GM12878 (cell line): Measurements from ENCODE around the gene BTG1. TPM values are rescaled to one million over a fixed set of nuclear protein-coding genes. Genes with fewer than 3 reads are reported as not detected.

Experiments used
- ATAC-seq: fragments of 200-7000 bp; cut with Tn5 transposase; 3 replicates; pipeline ENCODE4 v1.9.1; 2020; ENCODE audit warnings: mild to moderate bottlenecking, moderate library complexity
- BruUV-seq: library from RNA; stranded (reverse); fragments of 400-500 nt; replicated peaks from 2 replicates; lab custom pipeline; 2021; lab: Mats Ljungman, UMichigan
- CTCF ChIA-PET: fragments of 300-600 bp; sonication (Branson Sonifier 250); formaldehyde crosslinking; extraction: SDS; loops from one replicate; lab custom pipeline; 2021; ENCODE audit warnings: inconsistent platforms; lab: Yijun Ruan, JAX
- POLR2A ChIA-PET: fragments of 350-600 bp; formaldehyde crosslinking; extraction: SDS; loops from one replicate; lab custom pipeline; 2021; ENCODE audit warnings: inconsistent platforms; lab: Charles Lee
- RAD21 ChIA-PET: fragments of 300-600 bp; sonication (Branson Sonifier 250); formaldehyde crosslinking; loops from one replicate; lab custom pipeline; 2023; ENCODE audit warnings: antibody characterized with exemption; ENCODE audit not compliant: unreplicated experiment; lab: Charles Lee
- SMC1A ChIA-PET: fragments of 300-600 bp; sonication (Branson Sonifier 250); formaldehyde crosslinking; loops from one replicate; lab custom pipeline; 2023; ENCODE audit not compliant: unreplicated experiment, uncharacterized antibody; lab: Charles Lee
- DNase-seq: peaks from one replicate; pipeline ENCODE4 v3.0.0-alpha.2; 2011; ENCODE audit warnings: low read depth, low spot score
- FAIRE-seq: peaks from 3 replicates; lab custom pipeline; 2011; peaks lifted over from hg19 to GRCh38; lab: Jason Lieb, UNC
- H2AFZ ChIP-seq: 2 replicates; pipeline ENCODE4 v1.6.0; 2011; ENCODE audit warnings: low read depth, low read length, control low read depth; ENCODE audit not compliant: control insufficient read depth
- H3K27ac ChIP-seq: 2 replicates; pipeline ENCODE4 v1.5.1; 2011; ENCODE audit warnings: control low read depth; ENCODE audit not compliant: control insufficient read depth, insufficient read depth
- H3K27me3 ChIP-seq, 2 experiments: replicated peaks in 1 of 2; 2 replicates each; pipeline versions ENCODE4 v1.6.0 to v1.6.1; 2011; ENCODE audit warnings: low read length in 1 of 2; ENCODE audit not compliant: control insufficient read depth in 2 of 2, insufficient read depth in 2 of 2
- H3K36me3 ChIP-seq, 2 experiments: 2 replicates each; pipeline ENCODE4 v1.5.1; 2011; ENCODE audit warnings: low read length in 1 of 2; ENCODE audit not compliant: control insufficient read depth in 2 of 2, insufficient read depth in 2 of 2
- H3K4me1 ChIP-seq: 2 replicates; pipeline ENCODE4 v1.6.1; 2011; ENCODE audit warnings: mild to moderate bottlenecking, low read length, moderate library complexity, mixed read lengths; ENCODE audit not compliant: control insufficient read depth, insufficient read depth
- H3K4me2 ChIP-seq: 2 replicates; pipeline ENCODE4 v1.6.0; 2011; ENCODE audit warnings: control low read depth; ENCODE audit not compliant: control insufficient read depth, insufficient read depth
- H3K4me3 ChIP-seq: fragments of 200-600 bp; sonication (generic); 2 replicates; pipeline ENCODE4 v1.5.1; 2016
- H3K79me2 ChIP-seq: 2 replicates; pipeline ENCODE4 v1.6.0; 2011; ENCODE audit warnings: low read length; ENCODE audit not compliant: control insufficient read depth, insufficient read depth
- H3K9ac ChIP-seq: 2 replicates; pipeline ENCODE4 v1.8.0; 2011; ENCODE audit warnings: low read length, control low read depth, mixed read lengths; ENCODE audit not compliant: control insufficient read depth, insufficient read depth
- H3K9me3 ChIP-seq: replicated peaks from 3 replicates; pipeline ENCODE4 v1.5.1; 2011; ENCODE audit warnings: mild to moderate bottlenecking, low read length; ENCODE audit not compliant: control insufficient read depth, insufficient read depth
- H4K20me1 ChIP-seq: 2 replicates; pipeline ENCODE4 v1.6.0; 2011; ENCODE audit not compliant: control insufficient read depth, insufficient read depth
- CREB1 ChIP-seq: IDR thresholded peaks from 2 replicates; pipeline ENCODE4 v1.6.1; 2012; ENCODE audit warnings: low read depth, mild to moderate bottlenecking, inconsistent platforms
- ELK1 ChIP-seq: IDR thresholded peaks from 2 replicates; pipeline ENCODE4 v1.6.1; 2012; ENCODE audit warnings: low read depth, low read length, improper control_type of control experiment
- JUNB ChIP-seq: IDR thresholded peaks from 2 replicates; pipeline ENCODE4 v1.6.1; 2016; ENCODE audit warnings: antibody characterized with exemption, mild to moderate bottlenecking
- MLLT1 ChIP-seq: fragments of 450-650 bp; IDR thresholded peaks from 2 replicates; pipeline ENCODE4 v1.6.1; 2016; ENCODE audit warnings: mild to moderate bottlenecking
- NRF1 ChIP-seq: conservative IDR thresholded peaks from 2 replicates; pipeline ENCODE4 v1.6.1; 2011; ENCODE audit warnings: mild to moderate bottlenecking, low read depth, low read length, improper control_type of control experiment
- PAX5 ChIP-seq: IDR thresholded peaks from 2 replicates; pipeline ENCODE4 v1.6.1; 2011; ENCODE audit warnings: low read depth, low read length, borderline replicate concordance
- POLR2AphosphoS5 ChIP-seq: IDR thresholded peaks from 2 replicates; pipeline ENCODE4 v1.6.1; 2011; ENCODE audit warnings: mild to moderate bottlenecking, low read length, inconsistent platforms
- RFX5 ChIP-seq: IDR thresholded peaks from 2 replicates; pipeline ENCODE4 v1.6.1; 2011; ENCODE audit warnings: low read depth, low read length, improper control_type of control experiment
- ZBTB40 ChIP-seq: fragments of 450-650 bp; IDR thresholded peaks from 2 replicates; pipeline ENCODE4 v1.6.1; 2016; ENCODE audit warnings: mild to moderate bottlenecking, moderate library complexity, borderline replicate concordance
- WGBS: methylation state at CpG from one replicate; pipeline ENCODE4 v1.1.6; 2016; ENCODE audit warnings: low lambda C conversion rate; ENCODE audit not compliant: insufficient replicate concordance, insufficient coverage; ENCODE audit errors: missing lambda C conversion rate; 5-methylcytosine and 5-hydroxymethylcytosine counted together
- in situ Hi-C: fragments of 300-500 bp; cut with MboI; formaldehyde crosslinking; loops from 9 replicates; pipeline ENCODE4 v1.14.3; 2018; ENCODE audit warnings: mixed read lengths
- intact Hi-C: fragments of 100-400 bp; cut with micrococcal nuclease; formaldehyde crosslinking; loops from one replicate; pipeline ENCODE4 v1.14.2; 2022; ENCODE audit not compliant: unreplicated experiment
- polyA plus RNA-seq, 11 experiments: library from polyadenylated mRNA; depleted of rRNA in 4 of 11; unstranded in 6 of 11; stranded (reverse) in 5 of 11; fragments of >200 nt; fragmentation: Nextera tagmentation in 4 of 11; fragmentation: Illumina TruSeq in 1 of 11; extraction: Ambion mirVana in 4 of 11; extraction: Trizol in 1 of 11; gene quantifications; 1 replicate in 1 of 11; 2 replicates in 10 of 11; pipeline versions ENCODE4 v1.2.1 to v1.2.3, GENCODE V29; 2011 to 2016; ENCODE audit warnings: inconsistent platforms in 2 of 11, missing spikeins in 2 of 11, low read depth in 1 of 11
- total RNA-seq, 4 experiments: library from RNA; depleted of rRNA in 3 of 4; stranded (reverse); fragments of >200 nt in 3 of 4; fragmentation: Illumina TruSeq in 1 of 4; extraction: Trizol in 1 of 4; gene quantifications; 2 replicates each; pipeline versions ENCODE4 v1.2.1 to v1.2.3, GENCODE V29; 2013 to 2021

BTG1 gene
- total and polyA plus RNA-seq, 10 of the 15 experiments (the other 5 are each of a cell fraction or from before 2014, with no cell fraction given): 23.7 to 194 (median 56.4) TPM

- Histone ChIP-seq H3K9ac (peak overlapping the region; percentile 61), H4K20me1 (no peaks in the 10 kb centered on the region; the same call in 1 of the 2 replicates), H3K9me3 (no peaks in the 10 kb centered on the region; the same call in 2 of the 3 replicates), H3K4me3 (peak overlapping the region; percentile 89), H2AFZ (no peak overlapping the region), H3K27me3 (no peaks in the 10 kb centered on the region), H3K79me2 (peaks cover 100% of the 10 kb centered on the region), H3K27ac (peak overlapping the region; percentile 85), H3K4me1 (peaks cover 13% of the 10 kb centered on the region; the same call in 1 of the 2 replicates), H3K4me2 (peak overlapping the region; percentile 65), H3K36me3 (peaks cover 0 to 5% of the 10 kb centered on the region in 2 experiments; a peak in 2 of 4 replicates)
- SMC1A ChIA-PET: interaction anchor here (0.7 to 7.5 kb wide), 37 partner anchors 7 to 432 kb away, joined by 3 to 98 read pairs (median 5); partner anchors contain the start of gene BTG1
- no TSS peak for BruUV-seq
- DNase-seq (no peak), FAIRE-seq (peak; percentile 7), ATAC-seq (peak; percentile 0; the same call in 1 of the 3 replicates)
- intact Hi-C loops: loop anchor here (2.0 to 5.0 kb wide), 2 partner anchors 103 to 756 kb away; no protein-coding TSS in a partner anchor
- CTCF ChIA-PET: interaction anchor here (1.0 to 5.9 kb wide), 12 partner anchors 8 to 756 kb away, joined by 3 to 21 read pairs (median 7); partner anchors contain the start of gene BTG1
- RAD21 ChIA-PET: interaction anchor here (0.7 to 9.9 kb wide), 36 partner anchors 6 to 756 kb away, joined by 3 to 167 read pairs (median 4); partner anchors contain the start of gene BTG1
- POLR2A ChIA-PET: interaction anchor here (0.8 to 8.8 kb wide), 9 partner anchors 7 to 415 kb away, joined by 3 to 112 read pairs (median 3); partner anchors contain the start of gene BTG1
- TF ChIP-seq ZBTB40 (no peak), RFX5 (0 out of 2 replicates have a peak, but pooled peaks have one; percentile 45), ELK1 (no peak), NRF1 (no peak), CREB1 (0 out of 2 replicates have a peak, but pooled peaks have one; percentile 21), PAX5 (no peak), MLLT1 (peak; percentile 17; the same call in 1 of the 2 replicates), POLR2AphosphoS5 (peak; percentile 52), JUNB (no peak)
- 38% methylated on average over 1 of the region's 1 CpG for WGBS
- in situ Hi-C loops: loop anchor here (5.0 to 25.0 kb wide), 3 partner anchors 326 to 743 kb away; no protein-coding TSS in a partner anchor
These were observed 7.5 kb downstream of the BTG1 start for GRCh38 chr12:92138144-92138543.
